GM19324 (cell line): ENCODE results near the gene COA8.

Experiments used
- ATAC-seq: cut with Tn5 transposase; IDR thresholded peaks from one replicate; pipeline ENCODE4 v1.9.1; 2021; ENCODE audit warnings: mild to moderate bottlenecking, moderate library complexity; ENCODE audit not compliant: unreplicated experiment, low FRiP score

The COA8 gene

GRCh38 chr14:103535891-103536565 lies 26.7 kb upstream of the COA8 start:
- ATAC-seq: no peak

GRCh38 chr14:103536693-103537092 lies 26.1 kb upstream of the COA8 start:
- ATAC-seq: no peak

- ATAC-seq: no peak
These were observed 25.4 kb upstream of the COA8 start for GRCh38 chr14:103537175-103537990.

GRCh38 chr14:103538291-103539055 lies 24.3 kb upstream of the COA8 start:
- ATAC-seq: no peak

GRCh38 chr14:103539056-103539825 lies 23.5 kb upstream of the COA8 start:
- ATAC-seq: no peak

- no peak for ATAC-seq
These were observed 21.7 kb upstream of the COA8 start for GRCh38 chr14:103540821-103541708.

GRCh38 chr14:103541709-103542604 lies 20.8 kb upstream of the COA8 start:
- ATAC-seq: no peak

GRCh38 chr14:103542605-103543088 lies 20.1 kb upstream of the COA8 start:
- ATAC-seq: no peak

GRCh38 chr14:103543140-103543539 lies 19.6 kb upstream of the COA8 start:
- no peak for ATAC-seq

GRCh38 chr14:103543721-103544387 lies 18.9 kb upstream of the COA8 start:
- ATAC-seq: no peak

- ATAC-seq: no peak
These were observed 18.2 kb upstream of the COA8 start for GRCh38 chr14:103544388-103545218.

- ATAC-seq: no peak
These were observed 17.4 kb upstream of the COA8 start for GRCh38 chr14:103545219-103545914.

GRCh38 chr14:103545915-103546651 lies 16.7 kb upstream of the COA8 start:
- no peak for ATAC-seq

- no peak for ATAC-seq
These were observed 15.9 kb upstream of the COA8 start for GRCh38 chr14:103546652-103547454.

GRCh38 chr14:103547455-103547940 lies 15.3 kb upstream of the COA8 start:
- ATAC-seq: no peak
